GM12878 (cell line): ENCODE measurements around the gene GPSM1. TPM values are rescaled to one million over a fixed set of nuclear protein-coding genes. Genes with fewer than 3 reads are reported as not detected.

Experiments
- ATAC-seq: fragments of 200-7000 bp; cut with Tn5 transposase; 3 replicates; pipeline ENCODE4 v1.9.1; 2020; ENCODE audit warnings: mild to moderate bottlenecking, moderate library complexity
- BruUV-seq: library from RNA; stranded (reverse); fragments of 400-500 nt; replicated peaks from 2 replicates; lab custom pipeline; 2021; lab: Mats Ljungman, UMichigan
- CTCF ChIA-PET: fragments of 300-600 bp; sonication (Branson Sonifier 250); formaldehyde crosslinking; extraction: SDS; loops from one replicate; lab custom pipeline; 2021; ENCODE audit warnings: inconsistent platforms; lab: Yijun Ruan, JAX
- POLR2A ChIA-PET: fragments of 350-600 bp; formaldehyde crosslinking; extraction: SDS; loops from one replicate; lab custom pipeline; 2021; ENCODE audit warnings: inconsistent platforms; lab: Charles Lee
- RAD21 ChIA-PET: fragments of 300-600 bp; sonication (Branson Sonifier 250); formaldehyde crosslinking; loops from one replicate; lab custom pipeline; 2023; ENCODE audit warnings: antibody characterized with exemption; ENCODE audit not compliant: unreplicated experiment; lab: Charles Lee
- SMC1A ChIA-PET: fragments of 300-600 bp; sonication (Branson Sonifier 250); formaldehyde crosslinking; loops from one replicate; lab custom pipeline; 2023; ENCODE audit not compliant: unreplicated experiment, uncharacterized antibody; lab: Charles Lee
- DNase-seq: peaks from one replicate; pipeline ENCODE4 v3.0.0-alpha.2; 2011; ENCODE audit warnings: low read depth, low spot score
- FAIRE-seq: peaks from 3 replicates; lab custom pipeline; 2011; peaks lifted over from hg19 to GRCh38; lab: Jason Lieb, UNC
- H2AFZ ChIP-seq: 2 replicates; pipeline ENCODE4 v1.6.0; 2011; ENCODE audit warnings: low read depth, low read length, control low read depth; ENCODE audit not compliant: control insufficient read depth
- H3K27ac ChIP-seq: 2 replicates; pipeline ENCODE4 v1.5.1; 2011; ENCODE audit warnings: control low read depth; ENCODE audit not compliant: control insufficient read depth, insufficient read depth
- H3K27me3 ChIP-seq, 2 experiments: replicated peaks in 1 of 2; 2 replicates each; pipeline versions ENCODE4 v1.6.0 to v1.6.1; 2011; ENCODE audit warnings: low read length in 1 of 2; ENCODE audit not compliant: control insufficient read depth in 2 of 2, insufficient read depth in 2 of 2
- H3K36me3 ChIP-seq, 2 experiments: 2 replicates each; pipeline ENCODE4 v1.5.1; 2011; ENCODE audit warnings: low read length in 1 of 2; ENCODE audit not compliant: control insufficient read depth in 2 of 2, insufficient read depth in 2 of 2
- H3K4me1 ChIP-seq: 2 replicates; pipeline ENCODE4 v1.6.1; 2011; ENCODE audit warnings: mild to moderate bottlenecking, low read length, moderate library complexity, mixed read lengths; ENCODE audit not compliant: control insufficient read depth, insufficient read depth
- H3K4me2 ChIP-seq: 2 replicates; pipeline ENCODE4 v1.6.0; 2011; ENCODE audit warnings: control low read depth; ENCODE audit not compliant: control insufficient read depth, insufficient read depth
- H3K4me3 ChIP-seq: fragments of 200-600 bp; sonication (generic); 2 replicates; pipeline ENCODE4 v1.5.1; 2016
- H3K79me2 ChIP-seq: 2 replicates; pipeline ENCODE4 v1.6.0; 2011; ENCODE audit warnings: low read length; ENCODE audit not compliant: control insufficient read depth, insufficient read depth
- H3K9ac ChIP-seq: 2 replicates; pipeline ENCODE4 v1.8.0; 2011; ENCODE audit warnings: low read length, control low read depth, mixed read lengths; ENCODE audit not compliant: control insufficient read depth, insufficient read depth
- H3K9me3 ChIP-seq: replicated peaks from 3 replicates; pipeline ENCODE4 v1.5.1; 2011; ENCODE audit warnings: mild to moderate bottlenecking, low read length; ENCODE audit not compliant: control insufficient read depth, insufficient read depth
- H4K20me1 ChIP-seq: 2 replicates; pipeline ENCODE4 v1.6.0; 2011; ENCODE audit not compliant: control insufficient read depth, insufficient read depth
- SRF ChIP-seq, 2 experiments: IDR thresholded peaks; 2 replicates each; pipeline ENCODE4 v1.6.1; 2011; ENCODE audit warnings: low read depth in 2 of 2, low read length in 2 of 2, mild to moderate bottlenecking in 1 of 2, moderate library complexity in 1 of 2
- WGBS: methylation state at CpG from one replicate; pipeline ENCODE4 v1.1.6; 2016; ENCODE audit warnings: low lambda C conversion rate; ENCODE audit not compliant: insufficient replicate concordance, insufficient coverage; ENCODE audit errors: missing lambda C conversion rate; 5-methylcytosine and 5-hydroxymethylcytosine counted together
- in situ Hi-C: fragments of 300-500 bp; cut with MboI; formaldehyde crosslinking; loops from 9 replicates; pipeline ENCODE4 v1.14.3; 2018; ENCODE audit warnings: mixed read lengths
- intact Hi-C: fragments of 100-400 bp; cut with micrococcal nuclease; formaldehyde crosslinking; loops from one replicate; pipeline ENCODE4 v1.14.2; 2022; ENCODE audit not compliant: unreplicated experiment
- polyA plus RNA-seq, 11 experiments: library from polyadenylated mRNA; depleted of rRNA in 4 of 11; unstranded in 6 of 11; stranded (reverse) in 5 of 11; fragments of >200 nt; fragmentation: Nextera tagmentation in 4 of 11; fragmentation: Illumina TruSeq in 1 of 11; extraction: Ambion mirVana in 4 of 11; extraction: Trizol in 1 of 11; gene quantifications; 1 replicate in 1 of 11; 2 replicates in 10 of 11; pipeline versions ENCODE4 v1.2.1 to v1.2.3, GENCODE V29; 2011 to 2016; ENCODE audit warnings: inconsistent platforms in 2 of 11, missing spikeins in 2 of 11, low read depth in 1 of 11
- total RNA-seq, 4 experiments: library from RNA; depleted of rRNA in 3 of 4; stranded (reverse); fragments of >200 nt in 3 of 4; fragmentation: Illumina TruSeq in 1 of 4; extraction: Trizol in 1 of 4; gene quantifications; 2 replicates each; pipeline versions ENCODE4 v1.2.1 to v1.2.3, GENCODE V29; 2013 to 2021
- TF ChIP-seq, protein P1 (sequence below): fragments of 450-650 bp; conservative IDR thresholded peaks from 2 replicates; pipeline ENCODE4 v1.6.1; 2017; ENCODE audit warnings: mild to moderate bottlenecking, moderate library complexity
- TF ChIP-seq, protein P2 (sequence below): fragments of 450-650 bp; formaldehyde crosslinking; IDR thresholded peaks from 2 replicates; pipeline ENCODE4 v1.4.0; 2022; ENCODE audit warnings: mild to moderate bottlenecking, moderate library complexity
- TF ChIP-seq, protein P3 (sequence below): fragments of 450-650 bp; IDR thresholded peaks from 2 replicates; pipeline ENCODE4 v1.6.1; 2017; ENCODE audit warnings: mild to moderate bottlenecking

The GPSM1 gene
- total and polyA plus RNA-seq, 10 of the 15 experiments (the other 5 are each of a cell fraction or from before 2014, with no cell fraction given) = 0.04 to 0.10 (median 0.10) TPM; not detected in 7

DNA sequence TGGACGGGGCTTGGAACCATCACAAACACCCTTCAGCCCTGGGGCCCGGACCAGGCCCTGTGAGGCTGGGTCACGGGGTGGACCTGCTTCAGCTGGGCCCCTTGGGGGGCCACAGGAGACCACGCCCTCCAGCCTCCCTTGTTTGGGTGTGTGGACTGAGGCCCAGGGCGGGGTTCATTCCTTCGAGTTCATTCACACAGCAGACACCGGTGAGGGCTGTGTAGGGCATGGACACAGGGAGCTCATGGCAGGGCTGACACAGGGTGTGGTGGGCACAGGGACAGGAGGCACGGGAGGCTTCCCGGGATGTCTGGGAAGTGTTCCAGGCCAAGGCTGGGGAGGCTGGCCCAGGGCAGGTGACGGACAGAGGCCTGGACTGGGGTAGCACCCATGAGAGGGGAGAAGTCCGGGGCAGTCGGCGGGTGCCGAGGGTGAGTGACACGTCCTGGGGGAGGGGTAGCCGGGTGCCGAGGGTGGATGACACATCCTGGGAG lies 27.3 kb downstream of the GPSM1 start:
- no peak for FAIRE-seq
- no peaks in the 10 kb centered on the region for H3K27me3 ChIP-seq
- ChIA-PET POLR2A (no interaction called here), RAD21 (no interaction called here), SMC1A (no interaction called here), CTCF (no interaction called here)
- BruUV-seq = no TSS peak
- H3K4me2 ChIP-seq = no peak overlapping the region
- H4K20me1 ChIP-seq = no peaks in the 10 kb centered on the region
- no peaks in the 10 kb centered on the region for H3K9me3 ChIP-seq
- intact Hi-C loops = no loop called here
- H3K27ac ChIP-seq = no peak overlapping the region
- WGBS = 21% methylated on average over 15 of the region's 17 CpGs
- no peaks in the 10 kb centered on the region for H3K36me3 ChIP-seq
- no peak overlapping the region for H3K4me3 ChIP-seq
- no peak for DNase-seq
- TF ChIP-seq, protein P1, sequence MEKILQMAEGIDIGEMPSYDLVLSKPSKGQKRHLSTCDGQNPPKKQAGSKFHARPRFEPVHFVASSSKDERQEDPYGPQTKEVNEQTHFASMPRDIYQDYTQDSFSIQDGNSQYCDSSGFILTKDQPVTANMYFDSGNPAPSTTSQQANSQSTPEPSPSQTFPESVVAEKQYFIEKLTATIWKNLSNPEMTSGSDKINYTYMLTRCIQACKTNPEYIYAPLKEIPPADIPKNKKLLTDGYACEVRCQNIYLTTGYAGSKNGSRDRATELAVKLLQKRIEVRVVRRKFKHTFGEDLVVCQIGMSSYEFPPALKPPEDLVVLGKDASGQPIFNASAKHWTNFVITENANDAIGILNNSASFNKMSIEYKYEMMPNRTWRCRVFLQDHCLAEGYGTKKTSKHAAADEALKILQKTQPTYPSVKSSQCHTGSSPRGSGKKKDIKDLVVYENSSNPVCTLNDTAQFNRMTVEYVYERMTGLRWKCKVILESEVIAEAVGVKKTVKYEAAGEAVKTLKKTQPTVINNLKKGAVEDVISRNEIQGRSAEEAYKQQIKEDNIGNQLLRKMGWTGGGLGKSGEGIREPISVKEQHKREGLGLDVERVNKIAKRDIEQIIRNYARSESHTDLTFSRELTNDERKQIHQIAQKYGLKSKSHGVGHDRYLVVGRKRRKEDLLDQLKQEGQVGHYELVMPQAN = no peak
- TF ChIP-seq SRF (IDR thresholded peaks at IDR 0.05; ENCODE audit: low read depth in 2 of 2, low read length in 2 of 2) = no peak
- TF ChIP-seq, protein P2, sequence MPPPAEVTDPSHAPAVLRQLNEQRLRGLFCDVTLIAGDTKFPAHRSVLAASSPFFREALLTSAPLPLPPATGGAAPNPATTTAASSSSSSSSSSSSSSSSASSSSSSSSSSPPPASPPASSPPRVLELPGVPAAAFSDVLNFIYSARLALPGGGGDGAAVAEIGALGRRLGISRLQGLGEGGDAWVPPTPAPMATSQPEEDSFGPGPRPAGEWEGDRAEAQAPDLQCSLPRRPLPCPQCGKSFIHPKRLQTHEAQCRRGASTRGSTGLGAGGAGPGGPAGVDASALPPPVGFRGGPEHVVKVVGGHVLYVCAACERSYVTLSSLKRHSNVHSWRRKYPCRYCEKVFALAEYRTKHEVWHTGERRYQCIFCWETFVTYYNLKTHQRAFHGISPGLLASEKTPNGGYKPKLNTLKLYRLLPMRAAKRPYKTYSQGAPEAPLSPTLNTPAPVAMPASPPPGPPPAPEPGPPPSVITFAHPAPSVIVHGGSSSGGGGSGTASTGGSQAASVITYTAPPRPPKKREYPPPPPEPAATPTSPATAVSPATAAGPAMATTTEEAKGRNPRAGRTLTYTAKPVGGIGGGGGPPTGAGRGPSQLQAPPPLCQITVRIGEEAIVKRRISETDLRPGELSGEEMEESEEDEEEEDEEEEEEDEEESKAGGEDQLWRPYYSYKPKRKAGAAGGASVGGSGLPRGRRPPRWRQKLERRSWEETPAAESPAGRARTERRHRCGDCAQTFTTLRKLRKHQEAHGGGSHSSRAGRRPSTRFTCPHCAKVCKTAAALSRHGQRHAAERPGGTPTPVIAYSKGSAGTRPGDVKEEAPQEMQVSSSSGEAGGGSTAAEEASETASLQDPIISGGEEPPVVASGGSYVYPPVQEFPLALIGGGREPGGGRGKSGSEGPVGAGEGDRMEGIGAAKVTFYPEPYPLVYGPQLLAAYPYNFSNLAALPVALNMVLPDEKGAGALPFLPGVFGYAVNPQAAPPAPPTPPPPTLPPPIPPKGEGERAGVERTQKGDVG (CRISPR knock-in tag) = no peak
- TF ChIP-seq, protein P3, sequence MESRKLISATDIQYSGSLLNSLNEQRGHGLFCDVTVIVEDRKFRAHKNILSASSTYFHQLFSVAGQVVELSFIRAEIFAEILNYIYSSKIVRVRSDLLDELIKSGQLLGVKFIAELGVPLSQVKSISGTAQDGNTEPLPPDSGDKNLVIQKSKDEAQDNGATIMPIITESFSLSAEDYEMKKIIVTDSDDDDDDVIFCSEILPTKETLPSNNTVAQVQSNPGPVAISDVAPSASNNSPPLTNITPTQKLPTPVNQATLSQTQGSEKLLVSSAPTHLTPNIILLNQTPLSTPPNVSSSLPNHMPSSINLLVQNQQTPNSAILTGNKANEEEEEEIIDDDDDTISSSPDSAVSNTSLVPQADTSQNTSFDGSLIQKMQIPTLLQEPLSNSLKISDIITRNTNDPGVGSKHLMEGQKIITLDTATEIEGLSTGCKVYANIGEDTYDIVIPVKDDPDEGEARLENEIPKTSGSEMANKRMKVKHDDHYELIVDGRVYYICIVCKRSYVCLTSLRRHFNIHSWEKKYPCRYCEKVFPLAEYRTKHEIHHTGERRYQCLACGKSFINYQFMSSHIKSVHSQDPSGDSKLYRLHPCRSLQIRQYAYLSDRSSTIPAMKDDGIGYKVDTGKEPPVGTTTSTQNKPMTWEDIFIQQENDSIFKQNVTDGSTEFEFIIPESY = no peak
- no peaks in the 10 kb centered on the region for H3K79me2 ChIP-seq
- no peak overlapping the region for H2AFZ ChIP-seq
- in situ Hi-C loops = no loop called here
- H3K9ac ChIP-seq = no peak overlapping the region
- H3K4me1 ChIP-seq = no peaks in the 10 kb centered on the region
- ATAC-seq = no peak
